SKM-1 (cell line): Measurements from ENCODE around the gene ATP6V0E2.
"Not testable (repeated sequence)": the region's sequence is repeated elsewhere in the genome, so short reads cannot be mapped to it uniquely, and the experiment has no call there.

Source experiments
- DNase-seq: peaks from one replicate; lab custom pipeline; 2025; ENCODE audit not compliant: unreplicated experiment; lab: John Stamatoyannopoulos, UW

The ATP6V0E2 gene

GRCh38 chr7:149877890-149878522 lies 4.2 kb downstream of the ATP6V0E2 start:
- DNase-seq, result no peak

- no peak for DNase-seq
These were observed 4.8 kb downstream of the ATP6V0E2 start for GRCh38 chr7:149878523-149878921.

GRCh38 chr7:149879271-149879743 lies 5.5 kb downstream of the ATP6V0E2 start:
- DNase-seq, result no peak

GRCh38 chr7:149879766-149880637 lies 6.2 kb downstream of the ATP6V0E2 start:
- no peak for DNase-seq

GRCh38 chr7:149880638-149881311 lies 7.0 kb downstream of the ATP6V0E2 start:
- no peak for DNase-seq

DNA sequence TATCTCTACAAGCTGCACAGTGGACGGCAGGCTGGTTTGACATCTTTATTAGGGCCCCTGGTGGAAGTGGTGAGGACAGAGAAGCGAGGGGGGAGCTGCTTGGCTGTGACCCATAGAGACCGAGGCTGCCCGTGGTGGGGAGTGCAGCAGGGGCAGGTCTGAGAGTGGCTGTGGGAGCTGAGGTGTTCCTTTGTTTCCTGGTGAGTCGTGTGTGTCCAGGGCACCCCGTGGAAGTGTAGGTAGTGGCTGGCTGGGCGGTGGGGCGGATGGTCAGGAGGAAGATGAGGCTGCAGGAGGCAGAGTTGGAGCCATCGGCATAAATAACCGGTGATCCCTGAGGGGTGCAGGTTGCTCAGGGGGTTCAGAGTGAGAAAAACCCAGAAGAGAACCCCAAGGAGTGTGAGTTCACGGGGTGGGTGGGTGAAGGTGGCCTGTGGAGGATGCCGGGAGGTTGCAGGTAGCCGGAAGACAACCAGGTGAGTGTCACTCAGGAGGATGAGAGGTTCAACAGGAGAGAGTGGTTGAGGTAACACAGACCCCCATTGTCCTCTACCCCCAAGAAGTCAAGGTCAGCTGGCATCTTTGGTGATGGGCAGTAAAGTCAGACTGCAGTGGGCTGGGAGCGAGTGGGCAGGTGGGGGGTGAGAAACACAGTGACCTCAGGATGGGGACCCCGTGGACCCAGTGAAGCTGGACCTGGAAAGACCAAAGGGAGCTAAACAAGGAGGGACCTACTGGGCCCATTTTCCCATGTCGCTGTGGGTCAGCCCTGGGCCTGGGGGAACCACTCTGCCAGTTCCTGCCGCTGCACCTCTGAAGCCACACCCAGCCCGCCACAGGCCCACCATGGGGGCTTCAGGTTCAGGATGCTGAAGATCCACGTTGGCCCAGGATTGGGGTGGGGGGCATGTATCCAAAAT lies 7.8 kb downstream of the ATP6V0E2 start:
- DNase-seq, result no peak

- DNase-seq, result no peak
These were observed 8.7 kb downstream of the ATP6V0E2 start for GRCh38 chr7:149882248-149883047.

GRCh38 chr7:149883048-149883438 lies 9.3 kb downstream of the ATP6V0E2 start:
- DNase-seq, result no peak

DNA sequence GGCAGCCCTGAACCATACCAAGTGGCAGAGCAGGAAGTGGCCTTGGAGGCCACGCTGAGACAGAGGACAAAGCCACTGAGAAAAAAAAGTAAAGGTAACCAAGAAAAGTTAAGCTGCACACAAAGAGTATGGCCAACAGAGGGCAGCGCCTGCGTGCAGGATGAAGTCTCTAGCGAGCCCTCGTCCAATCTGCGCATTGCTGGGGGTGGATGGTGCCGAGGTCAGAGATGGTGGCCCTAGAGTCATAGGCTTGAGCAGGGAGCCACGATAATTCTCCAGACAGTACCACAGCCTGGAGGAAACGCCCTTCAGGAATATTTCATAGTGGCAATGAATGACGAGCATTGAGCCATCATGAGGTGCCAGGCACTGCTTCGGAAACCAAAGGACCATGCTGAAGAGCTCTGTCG lies 9.7 kb downstream of the ATP6V0E2 start:
- no peak for DNase-seq

DNA sequence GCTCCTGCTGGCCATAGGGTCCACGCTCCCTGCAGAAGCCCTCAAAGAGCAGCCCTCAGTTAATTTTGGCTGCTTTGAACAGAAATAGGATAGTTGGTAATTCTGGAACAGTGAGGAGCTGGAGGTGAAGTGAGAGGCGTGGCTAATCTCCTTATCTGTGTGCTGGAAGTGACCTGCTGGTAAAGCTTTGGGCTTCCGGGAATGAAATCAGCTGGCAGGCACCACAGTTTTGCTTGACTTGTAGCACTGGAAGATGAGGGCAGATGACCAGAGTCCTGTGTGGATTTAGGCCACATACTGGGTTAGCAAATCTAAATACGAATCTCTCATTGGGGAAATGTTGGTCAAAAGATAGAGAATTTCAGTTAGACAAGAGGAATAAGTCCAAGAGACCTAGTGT lies 10.2 kb downstream of the ATP6V0E2 start:
- DNase-seq, result no peak

DNA sequence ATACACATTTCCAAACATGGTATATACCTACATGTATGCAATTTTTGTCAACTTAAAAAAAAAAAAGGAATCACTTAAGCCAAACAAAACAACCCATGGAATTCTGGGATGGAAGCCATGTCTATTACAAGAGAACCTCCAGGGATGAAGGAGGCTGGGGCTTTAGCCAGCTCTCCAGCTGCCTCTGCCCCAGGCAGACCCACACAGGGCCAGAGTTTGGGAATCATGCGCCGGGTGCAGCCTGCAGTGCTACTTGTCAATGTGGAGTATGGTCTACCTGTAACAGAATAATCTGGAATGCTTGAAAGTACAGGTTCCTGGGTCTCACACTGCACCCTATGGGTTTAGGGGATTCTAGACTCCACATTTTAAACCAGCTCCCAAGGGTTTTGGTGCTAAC lies 10.8 kb downstream of the ATP6V0E2 start:
- DNase-seq, result no peak

- DNase-seq, result no peak
These were observed 11.6 kb downstream of the ATP6V0E2 start for GRCh38 chr7:149885191-149886017.

- no peak for DNase-seq
These were observed 12.2 kb downstream of the ATP6V0E2 start for GRCh38 chr7:149886018-149886415.

DNA sequence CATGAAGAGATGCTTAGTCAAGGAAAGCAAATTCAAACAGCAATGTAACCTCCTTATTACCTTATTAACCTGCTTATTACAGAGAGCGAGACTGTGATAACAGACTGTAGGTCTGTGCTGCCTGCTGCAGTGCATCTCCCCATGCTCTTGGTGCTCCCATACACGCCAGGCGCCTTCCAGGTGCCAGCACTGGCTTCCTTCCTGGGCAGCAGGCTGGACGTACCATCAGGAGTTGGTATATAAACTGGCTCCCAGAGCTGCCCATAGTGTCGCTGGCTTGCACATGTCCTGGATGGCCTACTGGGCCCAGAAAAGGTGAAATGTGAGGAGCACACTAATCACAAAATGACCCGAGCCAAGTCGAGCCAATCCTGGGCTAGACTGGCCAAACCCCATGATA lies 13.5 kb downstream of the ATP6V0E2 start:
- DNase-seq, result no peak

DNA sequence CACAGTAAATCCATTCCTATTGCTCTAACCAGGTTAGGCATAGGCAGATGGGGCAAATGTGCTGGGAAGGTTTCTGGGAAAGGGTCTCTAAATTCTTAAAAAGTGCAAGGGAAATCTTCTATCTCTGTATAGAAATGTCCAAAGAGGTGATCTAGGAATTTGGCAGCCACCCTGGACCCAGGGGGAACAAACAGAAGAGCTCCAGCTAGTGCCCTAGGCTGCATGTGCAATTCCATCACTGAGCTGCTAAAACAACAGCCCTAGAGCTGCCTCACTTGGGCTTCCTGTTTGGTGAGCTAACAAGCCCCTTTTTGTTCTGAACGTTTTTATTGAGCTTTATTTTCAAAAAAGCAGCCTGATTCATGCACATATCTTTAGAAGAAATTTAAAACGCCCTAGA lies 16.9 kb downstream of the ATP6V0E2 start:
- not testable (repeated sequence) for DNase-seq

- DNase-seq, result not testable (repeated sequence)
These were observed 21.2 kb downstream of the ATP6V0E2 start for GRCh38 chr7:149894957-149895356.

GRCh38 chr7:149907776-149908376 lies 34.1 kb downstream of the ATP6V0E2 start:
- DNase-seq, result not testable (repeated sequence)

- DNase-seq, result not testable (repeated sequence)
These were observed 36.5 kb downstream of the ATP6V0E2 start for GRCh38 chr7:149910219-149910618.

DNA sequence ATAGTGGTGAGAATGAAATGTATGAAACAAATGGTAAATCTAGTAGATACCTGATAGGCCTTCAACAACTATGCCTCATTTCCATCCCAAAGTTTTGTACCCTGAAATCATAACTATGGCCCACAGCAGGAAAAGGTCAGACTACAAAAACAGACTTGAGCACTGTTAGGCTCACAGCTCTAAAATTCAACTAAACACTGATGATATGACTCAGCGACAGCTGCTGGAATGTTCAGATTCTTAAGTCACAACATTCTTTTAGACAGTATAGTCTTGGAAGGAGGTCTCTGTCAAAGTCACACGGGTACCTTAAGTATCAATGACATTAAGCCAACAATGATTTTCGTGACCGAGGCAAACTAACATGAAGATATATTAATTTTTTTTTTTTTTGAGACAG lies 38.4 kb downstream of the ATP6V0E2 start:
- not testable (repeated sequence) for DNase-seq
